NCI-H345 treated with DMSO at 0.1 percent for 48 hours (cell line): Measurements from ENCODE around the gene GADD45GIP1.

Source experiments
- DNase-seq: peaks from one replicate; lab custom pipeline; 2025; ENCODE audit not compliant: unreplicated experiment; lab: John Stamatoyannopoulos, UW

Gene GADD45GIP1

GRCh38 chr19:12913851-12914690 is 43.0 kb downstream of the GADD45GIP1 start:
- DNase-seq: no peak

GRCh38 chr19:12913011-12913561 is 43.9 kb downstream of the GADD45GIP1 start:
- DNase-seq: peak; percentile 70

- peak; percentile 80 for DNase-seq
Measured at GRCh38 chr19:12912571-12912970, 44.5 kb downstream of the GADD45GIP1 start.

GRCh38 chr19:12907166-12907565 is 49.9 kb downstream of the GADD45GIP1 start:
- no peak for DNase-seq
